Right atrium auricular region (tissue), 2 donors: ENCODE results near the gene MAD1L1. TPM values are rescaled to one million over a fixed set of nuclear protein-coding genes. Genes with fewer than 3 reads are reported as not detected.

Experiments used
- DNase-seq: peaks from one replicate; pipeline ENCODE4 v3.0.0-alpha.2; 2019; ENCODE audit warnings: low spot score
- H3K27ac ChIP-seq, 2 donors: fragments of 200-600 bp; sonication (generic); 1 replicate in 1 of 2; 2 replicates in 1 of 2; pipeline ENCODE4 v1.5.1; 2016 to 2019
- H3K27me3 ChIP-seq, 2 donors: fragments of 200-600 bp; sonication (generic); one replicate each; pipeline versions ENCODE4 v1.5.1 to v1.6.0; 2017 to 2019
- H3K36me3 ChIP-seq: fragments of 200-600 bp; sonication (generic); one replicate; pipeline ENCODE4 v1.5.1; 2016
- H3K4me1 ChIP-seq, 2 donors: fragments of 200-600 bp; sonication (generic); one replicate each; pipeline versions ENCODE4 v1.5.1 to v1.6.0; 2017 to 2019
- H3K4me3 ChIP-seq, 2 donors: fragments of 200-600 bp; sonication (generic); 1 replicate in 1 of 2; 2 replicates in 1 of 2; pipeline ENCODE4 v1.5.1; 2017 to 2019; ENCODE audit warnings: mild to moderate bottlenecking in 1 of 2, moderate library complexity in 1 of 2
- H3K9me3 ChIP-seq, 2 donors: fragments of 200-600 bp; sonication (generic); one replicate each; pipeline ENCODE4 v1.5.1; 2019
- total RNA-seq, 2 donors: library from RNA; depleted of rRNA; stranded (reverse); fragments of >200 nt; gene quantifications; one replicate each; pipeline ENCODE4 v1.1.0, GENCODE V29; 2016
- TF ChIP-seq, protein P1 (sequence below), 2 donors: fragments of 200-600 bp; sonication (generic); IDR thresholded peaks; one replicate each; pipeline ENCODE4 v1.5.1; 2019; ENCODE audit warnings: antibody characterized with exemption in 2 of 2

The MAD1L1 gene
- total RNA-seq, 2 donors from 2014 or later = 13.3 to 31.9 TPM

DNA sequence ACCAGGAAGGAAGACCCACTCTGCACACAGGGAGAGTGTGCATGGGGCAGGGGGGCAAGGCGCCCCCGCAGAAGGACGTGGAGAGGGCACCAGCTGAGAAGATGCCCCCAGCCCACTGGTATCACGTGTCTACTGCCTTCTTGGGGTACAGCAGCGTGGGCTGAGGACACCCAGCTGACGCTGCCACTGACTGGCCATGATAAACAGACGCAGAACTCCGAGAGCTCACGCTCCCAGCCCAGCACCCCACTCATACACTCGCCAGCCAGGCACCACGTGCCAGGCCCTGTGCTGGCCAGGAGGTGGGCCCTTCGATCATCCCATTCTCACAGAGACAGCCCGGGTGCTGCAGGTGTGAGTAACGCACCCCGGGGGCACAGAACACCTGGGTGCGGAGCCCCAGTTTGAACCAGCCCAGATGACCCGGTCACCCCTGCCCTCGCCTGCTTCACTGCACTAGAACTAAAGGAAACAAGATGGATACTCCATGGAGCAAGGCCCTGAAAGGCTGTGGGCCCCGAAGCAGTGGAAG lies 199.8 kb downstream of the MAD1L1 start:
- Histone ChIP-seq H3K27ac (no peak overlapping the region), H3K27me3 (no peaks in the 10 kb centered on the region), H3K4me3 (no peak overlapping the region), H3K4me1 (peaks cover 0 to 21% of the 10 kb centered on the region in 2 donors), H3K9me3 (peaks cover 0 to 9% of the 10 kb centered on the region in 2 donors), H3K36me3 (no peaks in the 10 kb centered on the region)
- no peak for DNase-seq
- TF ChIP-seq, protein P1, sequence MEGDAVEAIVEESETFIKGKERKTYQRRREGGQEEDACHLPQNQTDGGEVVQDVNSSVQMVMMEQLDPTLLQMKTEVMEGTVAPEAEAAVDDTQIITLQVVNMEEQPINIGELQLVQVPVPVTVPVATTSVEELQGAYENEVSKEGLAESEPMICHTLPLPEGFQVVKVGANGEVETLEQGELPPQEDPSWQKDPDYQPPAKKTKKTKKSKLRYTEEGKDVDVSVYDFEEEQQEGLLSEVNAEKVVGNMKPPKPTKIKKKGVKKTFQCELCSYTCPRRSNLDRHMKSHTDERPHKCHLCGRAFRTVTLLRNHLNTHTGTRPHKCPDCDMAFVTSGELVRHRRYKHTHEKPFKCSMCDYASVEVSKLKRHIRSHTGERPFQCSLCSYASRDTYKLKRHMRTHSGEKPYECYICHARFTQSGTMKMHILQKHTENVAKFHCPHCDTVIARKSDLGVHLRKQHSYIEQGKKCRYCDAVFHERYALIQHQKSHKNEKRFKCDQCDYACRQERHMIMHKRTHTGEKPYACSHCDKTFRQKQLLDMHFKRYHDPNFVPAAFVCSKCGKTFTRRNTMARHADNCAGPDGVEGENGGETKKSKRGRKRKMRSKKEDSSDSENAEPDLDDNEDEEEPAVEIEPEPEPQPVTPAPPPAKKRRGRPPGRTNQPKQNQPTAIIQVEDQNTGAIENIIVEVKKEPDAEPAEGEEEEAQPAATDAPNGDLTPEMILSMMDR (IDR thresholded peaks at IDR 0.05) = no peak

DNA sequence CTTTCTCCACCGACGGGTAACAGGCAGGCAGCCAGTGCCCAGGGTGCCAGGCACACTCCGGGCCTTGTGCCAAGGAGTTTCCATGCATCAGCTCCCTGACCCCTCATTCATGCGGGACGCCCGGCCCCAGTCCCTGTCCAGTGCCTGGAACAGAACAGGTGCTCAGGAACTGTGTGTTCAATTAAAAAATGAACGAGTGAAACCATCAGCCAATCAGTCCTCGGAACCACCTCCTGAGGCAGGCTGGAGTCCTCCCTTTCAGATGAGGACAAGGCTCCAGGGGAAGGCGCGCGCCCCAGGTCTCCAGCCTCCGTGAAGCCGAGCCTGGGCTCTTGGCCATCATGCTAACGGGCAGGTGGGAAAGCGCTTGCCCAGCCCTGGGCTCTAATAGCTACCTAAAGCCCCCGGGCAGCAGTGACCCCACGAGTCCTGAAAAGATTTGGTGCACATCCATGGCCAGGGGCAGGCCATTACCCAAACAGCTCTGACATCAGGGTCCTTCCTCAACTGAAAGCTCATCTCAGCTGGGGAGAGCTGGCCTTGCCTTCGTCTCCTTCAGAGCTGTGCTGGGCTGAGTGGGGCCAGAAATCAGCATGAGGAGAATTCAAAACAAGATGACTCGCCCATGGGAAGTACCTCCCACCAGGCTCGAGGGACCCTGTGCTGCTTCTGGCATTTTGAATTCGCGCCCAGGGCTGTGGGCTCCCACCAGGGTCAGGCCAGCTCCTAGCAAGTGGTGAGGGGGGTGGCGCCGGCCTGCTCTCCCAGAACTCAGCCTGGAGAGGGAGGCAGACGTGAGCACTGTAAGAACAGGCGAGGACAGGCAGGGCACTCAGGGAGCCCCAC lies 200.5 kb downstream of the MAD1L1 start:
- no peaks in the 10 kb centered on the region for H3K27me3 ChIP-seq
- no peaks in the 10 kb centered on the region for H3K36me3 ChIP-seq
- TF ChIP-seq, protein P1 (IDR thresholded peaks at IDR 0.05) = no peak
- H3K4me1 ChIP-seq = peaks cover 0 to 14% of the 10 kb centered on the region in 2 donors
- H3K4me3 ChIP-seq = no peak overlapping the region
- H3K27ac ChIP-seq = no peak overlapping the region
- no peak for DNase-seq
- H3K9me3 ChIP-seq = peaks cover 0 to 9% of the 10 kb centered on the region in 2 donors

DNA sequence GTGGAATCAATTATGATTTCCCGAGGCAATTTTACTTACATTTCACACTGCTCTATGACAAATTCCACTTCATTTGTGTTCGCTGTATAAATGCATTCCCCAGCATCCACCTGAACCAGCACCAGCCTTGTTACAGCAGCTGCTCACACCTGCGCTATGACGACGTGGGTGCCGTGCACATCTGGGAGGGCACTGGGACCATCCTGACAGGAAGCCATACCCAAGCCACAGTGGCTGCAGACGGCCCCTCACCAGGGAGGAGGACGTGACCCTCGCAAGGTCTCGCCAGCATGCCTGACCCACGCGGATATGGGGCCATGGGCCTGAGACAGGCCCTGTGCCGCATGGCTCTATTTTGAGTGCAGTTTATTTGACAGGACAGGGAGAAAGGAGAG lies 201.3 kb downstream of the MAD1L1 start:
- Histone ChIP-seq H3K9me3 (peaks cover 0 to 9% of the 10 kb centered on the region in 2 donors), H3K27ac (no peak overlapping the region), H3K4me3 (no peak overlapping the region), H3K4me1 (peaks cover 0 to 9% of the 10 kb centered on the region in 2 donors), H3K27me3 (no peaks in the 10 kb centered on the region), H3K36me3 (no peaks in the 10 kb centered on the region)
- TF ChIP-seq, protein P1 (IDR thresholded peaks at IDR 0.05) = no peak
- DNase-seq = no peak

DNA sequence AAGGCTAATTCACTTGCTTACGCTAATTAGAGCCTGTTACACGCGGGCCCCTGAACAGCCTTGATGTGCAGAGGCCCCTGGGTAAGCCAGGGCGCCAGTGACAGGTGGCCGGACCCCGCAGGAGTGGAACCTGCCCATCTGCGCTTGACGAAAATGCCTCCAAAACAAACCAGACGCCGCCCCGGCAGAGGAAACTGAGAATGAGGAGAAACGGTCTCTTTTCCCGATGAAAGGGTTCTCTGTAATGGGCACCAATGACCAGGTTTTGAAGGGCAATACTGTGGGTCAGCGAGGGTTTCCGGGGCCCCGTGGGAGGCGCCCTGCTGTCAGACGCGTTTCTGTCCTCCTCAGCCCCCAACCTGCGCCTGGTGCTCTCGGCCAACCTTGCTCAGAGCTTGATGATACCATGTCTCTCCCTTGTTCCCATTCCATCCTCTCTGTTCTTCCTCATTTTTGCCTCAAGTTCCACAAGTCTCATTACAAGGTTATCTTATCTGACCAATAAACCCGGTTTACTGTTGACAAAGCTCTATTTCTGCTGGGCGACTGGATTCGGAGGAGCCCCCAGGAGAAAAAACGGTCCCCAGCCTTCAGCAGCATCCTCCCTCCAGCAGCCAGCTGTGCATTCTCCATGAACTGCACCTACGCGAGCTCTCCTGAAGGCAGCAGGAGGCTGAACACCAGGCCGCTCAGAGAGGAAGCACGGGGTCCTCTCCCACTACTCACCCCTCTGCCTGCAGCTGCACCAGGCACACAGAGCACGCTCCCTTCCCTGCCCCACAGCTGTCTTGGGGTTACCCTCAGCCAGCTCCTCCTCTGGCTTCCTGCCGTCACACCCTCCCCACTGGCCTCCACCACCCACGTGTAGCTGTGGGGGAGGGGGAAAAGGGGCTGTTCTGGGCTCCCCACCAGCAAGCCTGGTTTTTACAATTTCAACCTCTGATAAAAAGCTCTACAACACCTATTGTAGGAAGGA lies 202.0 kb downstream of the MAD1L1 start:
- peaks cover 0 to 9% of the 10 kb centered on the region in 2 donors for H3K4me1 ChIP-seq
- TF ChIP-seq, protein P1 (IDR thresholded peaks at IDR 0.05) = no peak
- no peak overlapping the region for H3K4me3 ChIP-seq
- H3K27me3 ChIP-seq = no peaks in the 10 kb centered on the region
- H3K9me3 ChIP-seq = peaks cover 0 to 9% of the 10 kb centered on the region in 2 donors
- no peak for DNase-seq
- H3K27ac ChIP-seq = no peak overlapping the region
- no peaks in the 10 kb centered on the region for H3K36me3 ChIP-seq

DNA sequence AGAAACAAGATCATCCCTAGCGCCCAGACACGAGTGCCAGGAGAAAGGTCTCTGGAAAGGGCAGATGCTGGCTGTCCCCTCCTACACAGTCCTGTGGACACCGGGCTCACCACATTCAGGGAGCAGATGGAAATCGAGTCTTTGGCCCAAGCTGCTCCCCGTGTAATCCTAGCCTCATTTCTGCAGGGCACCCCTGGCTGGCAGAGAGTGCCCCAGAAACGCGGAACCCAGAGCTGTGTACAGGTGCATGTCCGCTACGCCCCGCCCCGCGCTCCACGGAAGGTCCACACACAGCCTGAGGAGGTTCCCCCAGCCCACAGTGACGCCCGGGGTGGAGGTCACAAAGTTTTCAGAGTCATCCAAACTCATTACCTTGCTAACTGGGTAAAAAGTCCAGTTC lies 202.8 kb downstream of the MAD1L1 start:
- H3K4me3 ChIP-seq = no peak overlapping the region
- no peak for DNase-seq
- TF ChIP-seq, protein P1 (IDR thresholded peaks at IDR 0.05) = no peak

More for the DNA sequence above, 202.8 kb downstream of the MAD1L1 start:
- H3K36me3 ChIP-seq = no peaks in the 10 kb centered on the region
- no peak overlapping the region for H3K27ac ChIP-seq
- H3K4me1 ChIP-seq = peaks cover 0 to 9% of the 10 kb centered on the region in 2 donors
- peaks cover 4 to 15% of the 10 kb centered on the region in 2 donors for H3K9me3 ChIP-seq
- no peaks in the 10 kb centered on the region for H3K27me3 ChIP-seq
